Stomach (tissue), 4 donors: ENCODE measurements around the gene CLRN2.
"Not testable (repeated sequence)": the region's sequence is repeated elsewhere in the genome, so short reads cannot be mapped to it uniquely, and the experiment has no call there.

Source experiments
- CTCF ChIP-seq, 7 experiments: fragments of 450-650 bp in 4 of 7; fragments of 200-600 bp in 3 of 7; sonication (generic) in 3 of 7; IDR thresholded peaks; one replicate each; pipeline ENCODE4 v1.5.1; 2016 to 2019; ENCODE audit warnings: antibody characterized with exemption in 7 of 7, control low read depth in 2 of 7, mild to moderate bottlenecking in 1 of 7
- EP300 ChIP-seq: sonication (generic); formaldehyde crosslinking; IDR thresholded peaks from one replicate; pipeline ENCODE4 v1.6.1; 2017; ENCODE audit warnings: antibody characterized with exemption
- POLR2A ChIP-seq, 4 donors: fragments of 450-650 bp; IDR thresholded peaks; one replicate each; pipeline ENCODE4 v1.6.1; 2016; ENCODE audit warnings: antibody characterized with exemption in 4 of 4, control low read depth in 2 of 4, mild to moderate bottlenecking in 1 of 4, moderate library complexity in 1 of 4
- POLR2AphosphoS5 ChIP-seq, 3 donors: sonication (generic); formaldehyde crosslinking; IDR thresholded peaks; one replicate each; pipeline ENCODE4 v1.6.1; 2016; ENCODE audit warnings: antibody characterized with exemption in 3 of 3

GRCh38 chr4:17575177-17575576 lies 60.2 kb downstream of the CLRN2 start:
- not testable (repeated sequence) for TF ChIP-seq POLR2AphosphoS5 (IDR thresholded peaks at IDR 0.05); CTCF (IDR thresholded peaks at IDR 0.05); POLR2A (IDR thresholded peaks at IDR 0.05); EP300
